NCI-H82 treated with DMSO at 0.1 percent for 48 hours (cell line): ENCODE measurements around the gene PYROXD2.

Source experiments
- DNase-seq: peaks from one replicate; lab custom pipeline; 2025; ENCODE audit not compliant: unreplicated experiment; lab: John Stamatoyannopoulos, UW

Gene PYROXD2

GRCh38 chr10:98340261-98340939 is 74.6 kb downstream of the PYROXD2 start:
- no peak for DNase-seq

- no peak for DNase-seq
These were observed 75.2 kb downstream of the PYROXD2 start for GRCh38 chr10:98339799-98340198.

- DNase-seq = no peak
These were observed 76.1 kb downstream of the PYROXD2 start for GRCh38 chr10:98338896-98339295.

- no peak for DNase-seq
These were observed 76.7 kb downstream of the PYROXD2 start for GRCh38 chr10:98338318-98338717.

GRCh38 chr10:98337484-98337883 is 77.5 kb downstream of the PYROXD2 start:
- DNase-seq = no peak
